ENCODE data around the gene CCDC86.

- TF ChIP-seq CTCF (IDR thresholded peaks at IDR 0.05) (no peak), EP300 (IDR thresholded peaks at IDR 0.05) (no peak), POLR2A (IDR thresholded peaks at IDR 0.05) (no peak)
Measured at GRCh38 chr11:60835534-60835846, 6.4 kb upstream of the CCDC86 start.
